Measurements from ENCODE around the gene SAFB2. TPM values are rescaled to one million over a fixed set of nuclear protein-coding genes. Genes with fewer than 3 reads are reported as not detected.

Gene SAFB2
- total RNA-seq, 1 experiment from 2014 or later: 86.9 TPM

- no peaks in the 10 kb centered on the region for H3K27me3 ChIP-seq (ENCODE audit: insufficient read depth, low read length)
- H3K9ac ChIP-seq (ENCODE audit: low read length): no peak overlapping the region
- intact Hi-C loops (cut with micrococcal nuclease): no loop called here
- ATAC-seq: no peak
- no peaks in the 10 kb centered on the region for H3K9me2 ChIP-seq (ENCODE audit: insufficient read depth)
- no peak for TF ChIP-seq SP1 (IDR thresholded peaks at IDR 0.05; ENCODE audit: low read depth)
- TF ChIP-seq POLR2AphosphoS5 (IDR thresholded peaks at IDR 0.05; ENCODE audit: low read depth, low read length): no peak
- TF ChIP-seq ZBTB33 (IDR thresholded peaks at IDR 0.05; ENCODE audit: extremely low read depth, insufficient replicate concordance, low read length): no peak
- TF ChIP-seq ZFX (IDR thresholded peaks at IDR 0.05): no peak
- CTCF ChIA-PET: interaction anchor here (0.8 kb wide), 1 partner anchor 22 kb away, joined by 3 read pairs; no protein-coding TSS in a partner anchor
- no peak overlapping the region for H3K4me2 ChIP-seq (ENCODE audit: low read length)
- H3K36me3 ChIP-seq (ENCODE audit: control insufficient read depth in 1 of 2, insufficient read depth in 2 of 2, low read length in 2 of 2): peaks cover 57 to 76% of the 10 kb centered on the region in 2 experiments; a peak in 3 of 4 replicates
- POLR2A ChIA-PET: no interaction called here
- H4K20me1 ChIP-seq (ENCODE audit: insufficient read depth): no peaks in the 10 kb centered on the region
- RAD21 ChIA-PET (ENCODE audit: low non-redundant PET in 1 of 2, low total read pairs in 2 of 2, uncharacterized antibody in 2 of 2, unreplicated experiment in 2 of 2): no interaction called here
- H2AFZ ChIP-seq (ENCODE audit: low read depth, low read length, poor library complexity, severe bottlenecking): no peak overlapping the region
- H3K9me3 ChIP-seq (ENCODE audit: control insufficient read depth in 1 of 2, insufficient read depth in 1 of 2, low read depth in 1 of 2, low read length in 2 of 2): no peaks in the 10 kb centered on the region
- H3K27ac ChIP-seq (ENCODE audit: low read depth, low read length): no peak overlapping the region
- DNase-seq (ENCODE audit: low read depth, low spot score): no peak
- H3K79me2 ChIP-seq (ENCODE audit: insufficient read depth, low read length): peaks cover 22% of the 10 kb centered on the region
- no TSS peak for BruUV-seq (replicated peaks)
- no peaks in the 10 kb centered on the region; a peak in 2 of 4 replicates for H3K4me1 ChIP-seq (ENCODE audit: control insufficient read depth in 1 of 2, insufficient read depth in 2 of 2, low read length in 2 of 2)
- no peak overlapping the region for H3K4me3 ChIP-seq (replicated peaks in 1 of 2; ENCODE audit: low read depth in 1 of 2, low read length in 2 of 2)
Measured at GRCh38 chr19:5664515-5664914, 41.9 kb upstream of the SAFB2 start.

GRCh38 chr19:5663904-5664303 is 41.3 kb upstream of the SAFB2 start:
- Histone ChIP-seq H2AFZ (ENCODE audit: low read depth, low read length, poor library complexity, severe bottlenecking) (no peak overlapping the region), H3K9ac (ENCODE audit: low read length) (no peak overlapping the region), H3K4me2 (ENCODE audit: low read length) (no peak overlapping the region), H4K20me1 (ENCODE audit: insufficient read depth) (no peaks in the 10 kb centered on the region), H3K4me1 (ENCODE audit: control insufficient read depth in 1 of 2, insufficient read depth in 2 of 2, low read length in 2 of 2) (no peaks in the 10 kb centered on the region; a peak in 2 of 4 replicates), H3K9me2 (ENCODE audit: insufficient read depth) (no peaks in the 10 kb centered on the region), H3K36me3 (ENCODE audit: control insufficient read depth in 1 of 2, insufficient read depth in 2 of 2, low read length in 2 of 2) (peaks cover 57 to 70% of the 10 kb centered on the region in 2 experiments; a peak in 3 of 4 replicates), H3K27ac (ENCODE audit: low read depth, low read length) (no peak overlapping the region), H3K9me3 (ENCODE audit: control insufficient read depth in 1 of 2, insufficient read depth in 1 of 2, low read depth in 1 of 2, low read length in 2 of 2) (no peaks in the 10 kb centered on the region), H3K27me3 (ENCODE audit: insufficient read depth, low read length) (no peaks in the 10 kb centered on the region), H3K79me2 (ENCODE audit: insufficient read depth, low read length) (peaks cover 23% of the 10 kb centered on the region), H3K4me3 (replicated peaks in 1 of 2; ENCODE audit: low read depth in 1 of 2, low read length in 2 of 2) (no peak overlapping the region)
- ChIA-PET POLR2A (no interaction called here), RAD21 (ENCODE audit: low non-redundant PET in 1 of 2, low total read pairs in 2 of 2, uncharacterized antibody in 2 of 2, unreplicated experiment in 2 of 2) (no interaction called here), CTCF (no interaction called here)
- no peak for TF ChIP-seq EZH2phosphoT487 (IDR thresholded peaks at IDR 0.05; ENCODE audit: borderline replicate concordance)
- no peak for TF ChIP-seq JUND (IDR thresholded peaks at IDR 0.05)
- TF ChIP-seq SIN3A (IDR thresholded peaks at IDR 0.05; ENCODE audit: low read depth): no peak
- TF ChIP-seq SP1 (IDR thresholded peaks at IDR 0.05; ENCODE audit: low read depth): no peak
- DNase-seq (ENCODE audit: low read depth, low spot score) (no peak), ATAC-seq (no peak)
- intact Hi-C loops (cut with micrococcal nuclease): no loop called here
- no TSS peak for BruUV-seq (replicated peaks)
